GM18951 (cell line): Measurements from ENCODE around the gene ATP8A2.

Experiments
- POLR2A ChIP-seq: IDR thresholded peaks from 4 replicates; pipeline ENCODE4 v1.6.1; 2011; ENCODE audit warnings: mild to moderate bottlenecking; ENCODE audit not compliant: insufficient read length, insufficient read depth; ENCODE audit errors: extremely low read depth
- in situ Hi-C: fragments of 300-500 bp; cut with MboI; formaldehyde crosslinking; loops from one replicate; pipeline ENCODE4 v1.12.0; 2022; ENCODE audit warnings: low sequenced_read_pairs, mixed read lengths, inconsistent platforms; ENCODE audit not compliant: unreplicated experiment

ATP8A2 gene

DNA sequence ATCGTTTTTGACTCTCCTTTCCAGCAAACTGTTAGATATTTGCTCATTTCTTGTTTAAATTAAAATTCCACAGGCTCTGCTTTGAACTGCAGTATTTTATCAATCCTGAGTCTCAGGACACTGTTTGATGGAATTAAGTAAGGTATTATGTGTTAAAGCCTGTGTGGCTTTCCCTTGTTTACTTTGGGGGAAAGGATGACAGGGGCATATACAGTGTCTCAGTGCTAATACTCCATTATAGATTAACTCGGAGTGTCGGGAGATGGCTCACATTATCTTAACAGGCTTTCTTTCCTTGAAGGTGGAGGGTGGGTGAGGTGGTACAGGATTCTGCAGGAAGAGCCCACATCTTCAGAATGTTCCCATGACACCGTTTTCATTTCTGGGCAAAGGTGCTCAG is 595.4 kb downstream of the ATP8A2 start:
- TF ChIP-seq POLR2A = no peak
- in situ Hi-C loops = no loop called here

DNA sequence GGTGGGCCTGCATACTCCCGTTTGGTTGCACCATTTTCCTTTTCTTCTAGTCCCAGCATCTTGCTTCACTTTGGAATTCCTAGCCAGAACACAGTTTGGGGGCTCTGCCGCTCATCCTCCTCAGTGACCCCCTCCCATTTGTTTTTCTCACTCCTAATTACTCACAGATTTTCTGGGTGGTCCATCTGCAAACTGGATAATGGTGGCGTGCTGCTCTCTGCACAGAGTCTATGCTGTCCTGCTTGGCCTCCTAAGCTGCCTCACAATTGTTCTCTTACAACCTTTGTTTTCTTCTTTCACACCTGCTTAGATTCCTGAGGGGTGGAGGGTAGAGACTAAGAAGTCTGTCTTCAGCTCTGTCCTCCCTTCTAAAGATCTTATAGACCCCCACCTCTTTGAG is 599.3 kb downstream of the ATP8A2 start:
- in situ Hi-C loops = no loop called here
- no peak for TF ChIP-seq POLR2A

DNA sequence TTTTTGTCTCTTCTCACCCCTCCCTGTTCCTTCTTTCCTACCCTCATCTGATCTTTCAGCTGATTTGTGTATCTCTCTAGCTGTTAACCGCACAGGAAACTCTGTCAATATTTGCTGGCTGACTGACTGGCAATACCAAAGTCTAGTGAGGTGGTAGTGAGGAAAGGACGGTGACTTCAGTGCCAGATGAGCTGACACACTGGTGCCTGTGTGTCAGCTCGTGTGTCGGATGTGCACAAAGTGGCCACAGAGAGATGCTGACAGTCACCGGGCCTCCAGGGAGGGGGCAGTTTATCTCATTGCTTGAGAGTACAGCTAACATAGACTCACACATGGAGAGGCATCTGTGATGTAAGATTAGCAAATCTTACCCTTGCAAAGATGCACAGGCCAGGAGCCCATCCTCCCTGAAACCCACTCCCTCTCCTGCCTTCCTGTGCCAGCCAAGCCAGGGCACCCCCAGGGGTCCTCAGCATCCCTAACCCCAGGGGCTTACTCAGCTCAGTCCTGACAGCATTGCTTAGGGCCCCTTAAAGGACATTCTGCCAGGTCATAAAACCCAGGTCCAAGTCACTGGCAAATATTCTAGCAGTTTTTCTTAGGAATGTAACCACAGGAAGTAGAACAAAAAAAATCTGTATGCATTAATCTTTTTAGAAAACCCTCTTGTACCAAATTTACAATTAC is 599.8 kb downstream of the ATP8A2 start:
- in situ Hi-C loops = no loop called here
- no peak for TF ChIP-seq POLR2A

DNA sequence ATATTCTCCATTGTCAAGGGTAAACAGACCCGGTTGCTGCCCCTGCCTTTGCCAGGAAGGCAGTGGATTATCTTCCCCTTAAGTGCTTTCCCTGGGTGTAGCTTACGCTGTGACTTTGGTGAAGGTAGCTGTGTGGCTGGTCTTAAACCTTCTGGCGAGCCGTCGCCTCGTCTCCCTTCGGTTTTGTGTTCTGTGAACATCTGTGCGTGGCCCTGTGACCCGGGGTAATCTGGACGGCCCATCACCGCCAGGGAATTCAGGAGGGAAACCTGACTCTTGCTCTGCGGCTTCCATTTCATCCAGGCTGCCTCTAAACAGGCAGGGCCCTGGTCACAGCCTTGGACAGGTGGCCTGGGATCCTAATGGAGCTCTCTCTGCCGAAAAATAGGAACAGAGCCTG is 601.3 kb downstream of the ATP8A2 start:
- no peak for TF ChIP-seq POLR2A
- in situ Hi-C loops = no loop called here

DNA sequence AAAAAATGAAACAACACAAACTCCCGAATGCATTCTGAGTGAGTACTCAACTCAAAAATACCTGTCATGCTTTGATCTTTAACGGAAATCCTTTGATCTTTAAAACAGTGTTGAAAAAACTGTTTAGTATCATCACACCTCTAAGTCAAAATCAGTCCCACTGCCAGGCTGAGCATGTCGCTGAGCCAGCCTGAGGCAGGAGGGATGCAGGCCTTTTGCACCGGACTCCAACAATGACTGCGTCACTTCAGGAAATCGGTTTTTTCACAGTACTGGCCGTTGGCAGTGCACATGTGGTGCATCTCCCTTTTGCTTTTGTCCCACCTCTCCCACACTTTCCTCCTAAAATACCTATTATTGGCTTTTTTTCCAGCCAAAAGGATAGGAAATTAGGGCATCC is 601.8 kb downstream of the ATP8A2 start:
- in situ Hi-C loops = no loop called here
- no peak for TF ChIP-seq POLR2A

DNA sequence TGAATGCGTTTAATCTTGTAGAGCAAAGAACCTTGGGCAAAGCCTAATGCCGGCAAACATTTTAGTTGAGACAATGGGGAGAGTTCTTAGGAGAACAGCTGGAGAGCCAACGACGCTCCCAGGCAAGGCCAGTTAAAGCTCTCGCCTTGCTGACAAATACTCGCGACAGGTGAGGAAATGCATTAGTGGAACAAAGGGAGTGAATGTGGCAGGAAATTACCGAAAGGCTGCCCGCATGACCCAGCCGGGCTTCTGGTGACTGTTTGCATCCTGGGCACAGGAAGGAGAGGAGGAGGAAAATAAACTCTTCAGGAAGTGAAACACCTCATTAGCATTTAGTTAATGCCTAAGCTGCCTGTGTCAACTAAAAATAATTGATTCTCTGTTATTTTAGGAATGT is 605.4 kb downstream of the ATP8A2 start:
- in situ Hi-C loops = no loop called here
- no peak for TF ChIP-seq POLR2A

DNA sequence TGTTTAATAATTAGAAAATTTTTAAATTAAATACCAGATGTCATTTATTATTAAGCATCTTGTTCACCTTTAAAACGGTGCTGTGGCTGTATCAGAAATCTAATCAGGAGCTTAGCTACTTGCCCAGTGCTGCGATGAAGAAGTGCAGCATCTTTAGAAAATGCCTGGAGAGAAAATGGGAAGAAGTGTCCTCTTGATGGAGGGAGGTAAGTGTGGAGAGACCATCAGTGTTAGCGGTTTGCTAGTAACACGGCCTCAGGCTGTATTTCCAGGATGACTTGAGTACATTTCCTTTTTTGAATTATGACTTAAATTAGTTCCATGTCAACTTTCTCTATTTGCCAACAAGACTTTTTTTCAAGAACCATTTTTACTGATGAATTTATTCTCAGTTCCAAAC is 605.9 kb downstream of the ATP8A2 start:
- no peak for TF ChIP-seq POLR2A
- in situ Hi-C loops = no loop called here

GRCh38 chr13:25978961-25979360 is 607.2 kb downstream of the ATP8A2 start:
- TF ChIP-seq POLR2A = no peak
- in situ Hi-C loops = no loop called here

- in situ Hi-C loops = no loop called here
Observed at GRCh38 chr13:25979371-25979770, 607.6 kb downstream of the ATP8A2 start.

GRCh38 chr13:25980255-25980654 is 608.5 kb downstream of the ATP8A2 start:
- no peak for TF ChIP-seq POLR2A
- in situ Hi-C loops = no loop called here

More at GRCh38 chr13:25979371-25979770, 607.6 kb downstream of the ATP8A2 start:
- no peak for TF ChIP-seq POLR2A

DNA sequence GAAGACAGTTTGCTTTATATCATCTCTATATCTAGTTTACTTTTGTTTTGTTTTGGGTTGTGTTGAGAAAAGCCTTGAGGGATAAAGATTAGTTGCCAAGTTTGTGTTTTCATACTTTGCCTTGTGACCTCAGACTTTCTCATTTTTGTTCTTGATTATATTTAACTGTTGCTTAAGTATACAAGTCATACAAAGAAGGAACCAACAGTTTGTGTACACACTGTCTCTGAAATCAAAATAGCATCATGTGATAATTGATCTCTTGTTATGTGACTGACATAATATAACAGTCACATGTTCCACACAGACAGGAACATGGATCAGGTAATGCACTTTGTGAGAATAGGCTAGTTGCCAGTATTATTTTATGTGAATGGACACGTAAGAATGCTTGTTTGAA is 609.3 kb downstream of the ATP8A2 start:
- TF ChIP-seq POLR2A = no peak
- in situ Hi-C loops = no loop called here

- no peak for TF ChIP-seq POLR2A
- in situ Hi-C loops = no loop called here
Observed at GRCh38 chr13:25982907-25983306, 611.1 kb downstream of the ATP8A2 start.

DNA sequence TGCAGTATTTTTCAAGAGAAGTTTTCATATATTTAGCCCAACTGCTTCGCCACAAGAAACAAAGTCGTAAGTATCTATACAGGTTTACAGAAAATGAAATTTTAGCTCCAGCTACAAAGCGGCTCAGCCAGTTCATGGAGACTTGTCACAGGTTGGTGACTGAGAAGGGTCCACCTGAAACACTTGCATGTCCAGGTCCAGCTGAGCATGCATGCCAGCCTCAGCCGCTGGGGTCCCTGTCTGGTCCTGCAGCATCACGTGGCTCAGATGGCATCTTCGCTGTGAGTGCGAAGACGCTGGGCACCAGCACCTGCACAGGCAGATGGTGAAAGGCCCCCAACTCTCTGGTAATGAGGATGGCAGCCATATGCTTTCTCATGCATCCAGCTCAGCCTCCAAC is 616.2 kb downstream of the ATP8A2 start:
- in situ Hi-C loops = no loop called here
- no peak for TF ChIP-seq POLR2A

DNA sequence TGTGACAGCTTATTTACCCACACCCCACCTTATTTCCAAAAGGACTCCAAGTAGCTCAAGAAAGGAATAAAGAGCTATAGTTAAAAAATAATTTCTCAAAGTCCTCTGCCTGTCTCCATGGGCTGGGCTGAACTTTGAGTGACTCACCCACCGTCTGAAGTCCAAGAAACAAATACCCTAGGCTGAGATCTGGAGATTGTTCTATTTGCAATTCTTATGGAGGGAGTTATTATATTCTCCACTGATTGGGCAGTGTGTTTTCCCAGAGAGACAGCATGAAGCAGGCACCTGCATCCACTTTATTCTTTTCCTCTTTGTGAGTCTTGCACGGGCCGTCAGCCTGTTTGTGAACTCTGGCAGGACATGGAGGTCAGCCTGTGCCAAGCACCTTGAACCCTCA is 616.9 kb downstream of the ATP8A2 start:
- no peak for TF ChIP-seq POLR2A
- in situ Hi-C loops = no loop called here

DNA sequence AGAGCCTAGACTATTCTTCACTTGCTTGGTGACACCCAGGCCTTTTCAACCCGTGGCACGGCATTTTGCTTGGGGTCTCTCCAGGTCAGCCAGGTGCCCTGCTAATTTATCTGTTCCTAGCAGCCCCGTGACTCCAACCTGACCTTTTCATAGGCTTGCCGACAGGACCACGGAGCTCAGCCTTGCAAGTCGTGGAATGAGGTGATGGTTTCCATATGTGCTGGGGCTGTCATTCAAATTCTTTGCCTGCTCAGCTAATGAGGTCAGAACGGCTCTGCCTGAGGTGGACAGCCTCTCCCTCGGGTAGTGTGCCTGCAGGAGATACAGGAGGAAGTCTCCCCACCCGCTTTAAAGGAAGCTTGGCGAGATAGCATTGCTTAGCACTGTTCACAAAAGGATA is 619.0 kb downstream of the ATP8A2 start:
- TF ChIP-seq POLR2A = no peak
- in situ Hi-C loops = no loop called here
